H1 (cell line): ENCODE results near the gene IL18RAP.

ENCODE experiments used
- ATF2 ChIP-seq: IDR thresholded peaks from 2 replicates; pipeline ENCODE4 v1.6.1; 2012; ENCODE audit warnings: low read length, inconsistent platforms
- CEBPB ChIP-seq: IDR thresholded peaks from 2 replicates; pipeline ENCODE4 v1.6.1; 2012; ENCODE audit warnings: low read depth, low read length
- GABPA ChIP-seq: IDR thresholded peaks from 2 replicates; pipeline ENCODE4 v1.6.1; 2011; ENCODE audit warnings: mild to moderate bottlenecking, low read length, moderate library complexity, borderline replicate concordance; ENCODE audit not compliant: insufficient read depth
- MAFK ChIP-seq: IDR thresholded peaks from 2 replicates; pipeline ENCODE4 v1.6.1; 2012; ENCODE audit warnings: low read depth, mild to moderate bottlenecking, improper control_type of control experiment, low read length
- PHF8 ChIP-seq: fragments of 200-600 bp; sonication (generic); conservative IDR thresholded peaks from 2 replicates; pipeline ENCODE4 v1.7.1; 2012; ENCODE audit warnings: low read depth, mild to moderate bottlenecking, inconsistent platforms, low read length, moderate library complexity
- TF ChIP-seq, protein P1 (sequence below): IDR thresholded peaks from 2 replicates; pipeline ENCODE4 v1.6.1; 2012; ENCODE audit warnings: inconsistent platforms
- TF ChIP-seq, protein P2 (sequence below), 3 experiments: IDR thresholded peaks; 1 replicate in 2 of 3; 2 replicates in 1 of 3; pipeline versions ENCODE4 v1.5.1 to v1.6.1; 2011; ENCODE audit warnings: low read length in 3 of 3, mild to moderate bottlenecking in 3 of 3, inconsistent platforms in 2 of 3, low read depth in 1 of 3, moderate library complexity in 1 of 3; ENCODE audit not compliant: insufficient read depth in 1 of 3; ENCODE audit errors: control extremely low read depth in 1 of 3

GRCh38 chr2:102481931-102482330 is 59.0 kb downstream of the IL18RAP start:
- TF ChIP-seq, protein P1, sequence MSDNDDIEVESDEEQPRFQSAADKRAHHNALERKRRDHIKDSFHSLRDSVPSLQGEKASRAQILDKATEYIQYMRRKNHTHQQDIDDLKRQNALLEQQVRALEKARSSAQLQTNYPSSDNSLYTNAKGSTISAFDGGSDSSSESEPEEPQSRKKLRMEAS: no peak
- no peak for TF ChIP-seq MAFK
- no peak for TF ChIP-seq PHF8
- no peak for TF ChIP-seq ATF2
- TF ChIP-seq, protein P2, sequence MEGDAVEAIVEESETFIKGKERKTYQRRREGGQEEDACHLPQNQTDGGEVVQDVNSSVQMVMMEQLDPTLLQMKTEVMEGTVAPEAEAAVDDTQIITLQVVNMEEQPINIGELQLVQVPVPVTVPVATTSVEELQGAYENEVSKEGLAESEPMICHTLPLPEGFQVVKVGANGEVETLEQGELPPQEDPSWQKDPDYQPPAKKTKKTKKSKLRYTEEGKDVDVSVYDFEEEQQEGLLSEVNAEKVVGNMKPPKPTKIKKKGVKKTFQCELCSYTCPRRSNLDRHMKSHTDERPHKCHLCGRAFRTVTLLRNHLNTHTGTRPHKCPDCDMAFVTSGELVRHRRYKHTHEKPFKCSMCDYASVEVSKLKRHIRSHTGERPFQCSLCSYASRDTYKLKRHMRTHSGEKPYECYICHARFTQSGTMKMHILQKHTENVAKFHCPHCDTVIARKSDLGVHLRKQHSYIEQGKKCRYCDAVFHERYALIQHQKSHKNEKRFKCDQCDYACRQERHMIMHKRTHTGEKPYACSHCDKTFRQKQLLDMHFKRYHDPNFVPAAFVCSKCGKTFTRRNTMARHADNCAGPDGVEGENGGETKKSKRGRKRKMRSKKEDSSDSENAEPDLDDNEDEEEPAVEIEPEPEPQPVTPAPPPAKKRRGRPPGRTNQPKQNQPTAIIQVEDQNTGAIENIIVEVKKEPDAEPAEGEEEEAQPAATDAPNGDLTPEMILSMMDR (IDR thresholded peaks at IDR 0.05; ENCODE audit: control extremely low read depth in 1 of 3, insufficient read depth in 1 of 3, low read depth in 1 of 3, low read length in 3 of 3): no peak
- TF ChIP-seq GABPA: no peak
- TF ChIP-seq CEBPB: no peak
